ENCODE data around the gene VSNL1. TPM values are rescaled to one million over a fixed set of nuclear protein-coding genes. Genes with fewer than 3 reads are reported as not detected.

Gene VSNL1
- total RNA-seq, 1 donor from 2014 or later: not detected

DNA sequence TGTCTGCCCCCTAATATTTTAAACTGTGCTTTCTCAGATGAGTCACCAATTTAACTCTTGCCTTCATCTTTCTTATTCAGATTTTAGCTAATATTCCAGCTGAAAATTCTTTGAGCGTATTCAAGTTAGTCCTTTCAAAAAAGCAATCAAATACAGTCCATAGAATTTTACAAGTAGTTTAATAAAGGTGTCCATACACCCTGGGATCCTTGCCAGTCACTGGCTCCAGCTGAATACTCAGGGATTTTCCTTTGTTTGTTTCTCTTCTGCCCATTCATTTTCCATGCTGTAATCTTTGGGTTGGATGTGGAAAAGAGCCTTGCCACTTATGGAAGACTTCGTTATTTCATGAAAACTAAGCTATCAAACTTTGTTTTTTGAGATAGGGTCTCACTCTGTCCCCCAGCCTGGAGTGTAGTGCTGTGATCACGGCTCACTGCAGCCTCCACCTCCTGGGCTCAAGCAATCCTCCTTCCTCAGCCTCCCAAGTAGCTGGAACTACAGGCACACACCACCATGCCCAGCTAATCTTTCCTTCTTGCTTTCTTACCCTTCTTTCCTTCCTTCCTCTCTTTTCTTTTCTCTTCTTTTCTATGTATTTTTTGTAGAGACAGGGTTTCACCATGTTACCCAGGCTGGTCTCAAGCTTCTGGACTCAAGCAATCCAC, 34.0 kb downstream of the VSNL1 start:
- no peak for DNase-seq (ENCODE audit: low spot score)
- Mint-ChIP-seq H3K27ac (ENCODE audit: unreplicated experiment) (no peak overlapping the region), H3K27me3 (ENCODE audit: low read depth) (peaks cover 34% of the 10 kb centered on the region), H3K9me3 (ENCODE audit: low read depth) (no peaks in the 10 kb centered on the region), H3K4me3 (ENCODE audit: unreplicated experiment) (no peak overlapping the region), H3K36me3 (ENCODE audit: low read depth) (no peaks in the 10 kb centered on the region), H3K4me1 (ENCODE audit: low read depth) (no peaks in the 10 kb centered on the region)
- no peak for TF ChIP-seq CTCF (IDR thresholded peaks at IDR 0.05)

DNA sequence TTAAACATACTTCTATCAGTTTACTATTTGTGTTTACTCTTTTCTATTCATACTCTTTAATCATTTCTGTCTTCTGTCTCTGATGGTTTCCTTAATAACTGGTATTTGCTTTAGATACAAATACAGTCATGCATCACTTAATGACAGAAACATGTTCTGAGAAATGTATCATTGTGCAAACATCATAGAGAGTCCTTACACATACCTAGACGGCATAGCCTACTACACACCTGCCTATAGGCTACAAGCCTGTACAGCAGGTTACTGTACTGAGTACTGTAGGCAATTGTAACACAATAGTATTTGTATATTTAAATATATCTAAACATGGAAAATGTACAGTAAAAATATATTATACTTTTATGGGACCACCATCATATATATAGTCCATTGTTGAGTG, 36.3 kb downstream of the VSNL1 start:
- DNase-seq (ENCODE audit: low spot score): no peak
- no peak for TF ChIP-seq CTCF (IDR thresholded peaks at IDR 0.05)
- H3K27ac Mint-ChIP-seq (ENCODE audit: unreplicated experiment): no peak overlapping the region

GRCh38 chr2:17578466-17578928, 38.0 kb downstream of the VSNL1 start:
- Mint-ChIP-seq H3K4me3 (ENCODE audit: unreplicated experiment) (no peak overlapping the region), H3K4me1 (ENCODE audit: low read depth) (no peaks in the 10 kb centered on the region), H3K27ac (ENCODE audit: unreplicated experiment) (no peak overlapping the region), H3K9me3 (ENCODE audit: low read depth) (no peaks in the 10 kb centered on the region), H3K27me3 (ENCODE audit: low read depth) (peaks cover 35% of the 10 kb centered on the region), H3K36me3 (ENCODE audit: low read depth) (no peaks in the 10 kb centered on the region)
- no peak for TF ChIP-seq CTCF (IDR thresholded peaks at IDR 0.05)
- DNase-seq (ENCODE audit: low spot score): no peak

More for the DNA sequence above, 36.3 kb downstream of the VSNL1 start:
- no peaks in the 10 kb centered on the region for H3K9me3 Mint-ChIP-seq (ENCODE audit: low read depth)
- H3K27me3 Mint-ChIP-seq (ENCODE audit: low read depth): peaks cover 36% of the 10 kb centered on the region
- no peaks in the 10 kb centered on the region for H3K36me3 Mint-ChIP-seq (ENCODE audit: low read depth)
- H3K4me1 Mint-ChIP-seq (ENCODE audit: low read depth): no peaks in the 10 kb centered on the region
- no peak overlapping the region for H3K4me3 Mint-ChIP-seq (ENCODE audit: unreplicated experiment)

DNA sequence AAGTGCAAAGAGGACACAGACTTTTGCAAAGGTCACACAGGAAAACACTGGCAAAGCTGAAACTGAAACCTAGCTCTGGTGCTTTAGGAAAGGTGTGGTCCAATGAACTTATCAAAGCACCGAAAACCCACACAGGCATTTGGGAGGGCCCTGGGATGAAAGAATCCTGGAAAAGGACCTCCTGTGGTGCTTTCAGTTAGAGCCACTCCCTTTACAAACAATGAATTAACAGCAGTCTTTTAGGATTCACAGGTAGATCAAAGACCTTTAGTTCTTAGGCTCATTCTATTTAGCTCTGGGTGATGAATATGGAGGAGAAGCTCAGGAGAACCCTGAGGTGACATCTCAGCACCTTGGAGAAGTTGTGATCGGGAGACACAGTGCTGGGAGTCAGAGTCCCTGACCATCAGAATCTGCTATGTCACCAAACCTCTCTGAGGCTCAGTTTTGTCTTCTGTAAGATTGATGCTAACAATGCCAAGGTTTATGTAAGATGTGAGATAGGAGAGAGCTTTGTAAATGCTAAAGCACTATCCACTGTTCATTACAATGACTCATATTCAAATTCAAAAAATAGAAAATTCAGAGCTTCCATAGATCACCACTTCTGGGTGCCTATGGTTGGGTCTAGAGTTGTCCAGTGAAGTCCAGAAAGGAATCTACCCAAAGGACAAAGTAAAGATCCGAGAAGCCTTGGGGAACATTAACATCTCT, 39.3 kb downstream of the VSNL1 start:
- no peak for DNase-seq (ENCODE audit: low spot score)
- Mint-ChIP-seq H3K27me3 (ENCODE audit: low read depth) (peaks cover 23% of the 10 kb centered on the region), H3K9me3 (ENCODE audit: low read depth) (no peaks in the 10 kb centered on the region), H3K36me3 (ENCODE audit: low read depth) (no peaks in the 10 kb centered on the region), H3K4me3 (ENCODE audit: unreplicated experiment) (no peak overlapping the region), H3K27ac (ENCODE audit: unreplicated experiment) (no peak overlapping the region), H3K4me1 (ENCODE audit: low read depth) (no peaks in the 10 kb centered on the region)
- no peak for TF ChIP-seq CTCF (IDR thresholded peaks at IDR 0.05)

GRCh38 chr2:17580319-17580715, 39.8 kb downstream of the VSNL1 start:
- H3K27me3 Mint-ChIP-seq (ENCODE audit: low read depth): peaks cover 20% of the 10 kb centered on the region

More at GRCh38 chr2:17580319-17580715, 39.8 kb downstream of the VSNL1 start:
- no peak overlapping the region for H3K4me3 Mint-ChIP-seq (ENCODE audit: unreplicated experiment)
- DNase-seq (ENCODE audit: low spot score): no peak
- no peaks in the 10 kb centered on the region for H3K9me3 Mint-ChIP-seq (ENCODE audit: low read depth)
- H3K27ac Mint-ChIP-seq (ENCODE audit: unreplicated experiment): no peak overlapping the region
- no peak for TF ChIP-seq CTCF (IDR thresholded peaks at IDR 0.05)
- H3K36me3 Mint-ChIP-seq (ENCODE audit: low read depth): no peaks in the 10 kb centered on the region
- H3K4me1 Mint-ChIP-seq (ENCODE audit: low read depth): no peaks in the 10 kb centered on the region
